ENCODE data around the gene PPM1H. TPM values are rescaled to one million over a fixed set of nuclear protein-coding genes. Genes with fewer than 3 reads are reported as not detected.

Gene PPM1H
- total RNA-seq, 4 donors from 2014 or later = 1.7 to 7.4 (median 3.4) TPM

- Histone ChIP-seq H3K27me3 (no peaks in the 10 kb centered on the region), H3K4me1 (no peaks in the 10 kb centered on the region), H3K36me3 (no peaks in the 10 kb centered on the region), H3K9me3 (no peaks in the 10 kb centered on the region), H3K27ac (no peak overlapping the region), H3K4me3 (no peak overlapping the region)
- no peak for TF ChIP-seq POLR2A (IDR thresholded peaks at IDR 0.05)
- TF ChIP-seq CTCF (IDR thresholded peaks at IDR 0.05) = no peak
- DNase-seq = no peak
Observed at GRCh38 chr12:62844915-62845314, 90.0 kb downstream of the PPM1H start.

GRCh38 chr12:62843716-62844115 is 91.2 kb downstream of the PPM1H start:
- Histone ChIP-seq H3K27me3 (no peaks in the 10 kb centered on the region), H3K9me3 (no peaks in the 10 kb centered on the region), H3K36me3 (no peaks in the 10 kb centered on the region), H3K27ac (no peak overlapping the region), H3K4me1 (no peaks in the 10 kb centered on the region), H3K4me3 (no peak overlapping the region)
- no peak for DNase-seq
- no peak for TF ChIP-seq CTCF (IDR thresholded peaks at IDR 0.05)
- TF ChIP-seq POLR2A (IDR thresholded peaks at IDR 0.05) = no peak

- no peaks in the 10 kb centered on the region for H3K9me3 ChIP-seq
- H3K4me3 ChIP-seq = no peak overlapping the region
- no peaks in the 10 kb centered on the region for H3K36me3 ChIP-seq
- H3K27ac ChIP-seq = no peak overlapping the region
- no peak for DNase-seq
- H3K27me3 ChIP-seq = no peaks in the 10 kb centered on the region
- H3K4me1 ChIP-seq = no peaks in the 10 kb centered on the region
- TF ChIP-seq CTCF (IDR thresholded peaks at IDR 0.05) = no peak
- no peak for TF ChIP-seq POLR2A (IDR thresholded peaks at IDR 0.05)
Observed at GRCh38 chr12:62841846-62842245, 93.1 kb downstream of the PPM1H start.

GRCh38 chr12:62840806-62841205 is 94.1 kb downstream of the PPM1H start:
- H3K9me3 ChIP-seq = no peaks in the 10 kb centered on the region
- H3K36me3 ChIP-seq = no peaks in the 10 kb centered on the region
- H3K27ac ChIP-seq = no peak overlapping the region
- TF ChIP-seq POLR2A (IDR thresholded peaks at IDR 0.05) (no peak), CTCF (IDR thresholded peaks at IDR 0.05) (no peak)
- H3K4me3 ChIP-seq = no peak overlapping the region
- no peaks in the 10 kb centered on the region for H3K27me3 ChIP-seq
- H3K4me1 ChIP-seq = no peaks in the 10 kb centered on the region
- DNase-seq = no peak

GRCh38 chr12:62839869-62840660 is 94.9 kb downstream of the PPM1H start:
- no peak for DNase-seq
- no peaks in the 10 kb centered on the region for H3K4me1 ChIP-seq
- H3K36me3 ChIP-seq = no peaks in the 10 kb centered on the region
- H3K4me3 ChIP-seq = no peak overlapping the region
- H3K27me3 ChIP-seq = no peaks in the 10 kb centered on the region
- no peak overlapping the region for H3K27ac ChIP-seq
- TF ChIP-seq POLR2A (IDR thresholded peaks at IDR 0.05) (no peak), CTCF (IDR thresholded peaks at IDR 0.05) (no peak)
- no peaks in the 10 kb centered on the region for H3K9me3 ChIP-seq
